ENCODE data around the gene TMEM213. TPM values are rescaled to one million over a fixed set of nuclear protein-coding genes. Genes with fewer than 3 reads are reported as not detected.

TMEM213 gene
- total and polyA plus RNA-seq, 9 of the 15 experiments (the other 6 are each of a cell fraction or from before 2014, with no cell fraction given), result not detected

- no peaks in the 10 kb centered on the region for H3K4me1 ChIP-seq (replicated peaks in 1 of 2; ENCODE audit: control insufficient read depth in 2 of 2, insufficient read depth in 2 of 2, low read length in 2 of 2)
- H3K4me2 ChIP-seq (ENCODE audit: insufficient read depth, low read length), result no peak overlapping the region
- DNase-seq (ENCODE audit: extremely low read depth in 1 of 4, low spot score in 3 of 4), result peak; percentile 64 to 74 (median 68)
- H3K36me3 ChIP-seq (ENCODE audit: control insufficient read depth, insufficient read depth, low read length), result no peaks in the 10 kb centered on the region
- peaks cover 52 to 61% of the 10 kb centered on the region in 2 experiments for H3K27me3 ChIP-seq (ENCODE audit: control insufficient read depth in 2 of 2, insufficient read depth in 2 of 2, low read length in 2 of 2)
- no peaks in the 10 kb centered on the region for H3K9me3 ChIP-seq (replicated peaks; ENCODE audit: control insufficient read depth, insufficient read depth, low read depth, low read length)
- H3K79me2 ChIP-seq (ENCODE audit: control insufficient read depth, insufficient read depth, low read length), result no peaks in the 10 kb centered on the region
- H3K9me1 ChIP-seq (ENCODE audit: control insufficient read depth, insufficient read depth, low read length), result no peaks in the 10 kb centered on the region
- FAIRE-seq, result peak; percentile 92
- H3K27ac ChIP-seq (ENCODE audit: extremely low read depth, low read depth, low read length), result no peak overlapping the region
- BruUV-seq (replicated peaks), result no TSS peak
- in situ Hi-C loops (cut with MboI) (no loop called here), intact Hi-C loops (cut with micrococcal nuclease) (loop anchor here (1.0 to 10.0 kb wide), 4 partner anchors 96 to 241 kb away; no protein-coding TSS in a partner anchor)
- peak; percentile 82 for ATAC-seq
- no peak overlapping the region for H3K9ac ChIP-seq (ENCODE audit: insufficient read depth in 1 of 2, low read depth in 2 of 2, low read length in 2 of 2)
- CTCF ChIA-PET (ENCODE audit: low intra/inter-chr PET ratio), result interaction anchor here (1.3 to 1.6 kb wide), 2 partner anchors 188 to 241 kb away, joined by 5 to 9 read pairs; no protein-coding TSS in a partner anchor
- H4K20me1 ChIP-seq (replicated peaks; ENCODE audit: control insufficient read depth, insufficient read depth, low read length), result no peaks in the 10 kb centered on the region
- POLR2A ChIA-PET, result interaction anchor here (0.5 to 1.3 kb wide), 8 partner anchors 8 to 1214 kb away, joined by 3 to 9 read pairs (median 4); partner anchors contain the start of genes CLEC2L and KIAA1549
- H2AFZ ChIP-seq (ENCODE audit: low read depth, low read length), result peak overlapping the region; percentile 57
- WGBS (ENCODE audit: insufficient coverage, low coverage, missing lambda C conversion rate), result 0% methylated on average over 4 of the region's 4 CpGs
- H3K4me3 ChIP-seq, result no peak overlapping the region
- TF ChIP-seq FOSL1 (tag; conservative IDR thresholded peaks at IDR 0.05) (0 out of 2 replicates have a peak, but pooled peaks have one; percentile 30), RAD21 (CRISPR knock-in tag; conservative IDR thresholded peaks at IDR 0.05 in 1 of 2, IDR thresholded peaks at IDR 0.05 in 1 of 2) (peak; percentile 69 to 82), PHF20 (IDR thresholded peaks at IDR 0.05; ENCODE audit: partially characterized antibody) (no peak), DEAF1 (CRISPR knock-in tag; IDR thresholded peaks at IDR 0.05) (peak; percentile 73), CHD1 (IDR thresholded peaks at IDR 0.05; ENCODE audit: low read length) (no peak), MAFF (IDR thresholded peaks at IDR 0.05; ENCODE audit: low read length) (peak; percentile 1; the same call in 1 of the 2 replicates), SP1 (CRISPR knock-in tag; IDR thresholded peaks at IDR 0.05) (0 out of 2 replicates have a peak, but pooled peaks have one; percentile 45), SOX6 (IDR thresholded peaks at IDR 0.05) (peak; percentile 51; the same call in 1 of the 2 replicates), GABPA (tag; conservative IDR thresholded peaks at IDR 0.05; ENCODE audit: low read depth) (peak; percentile 61), RBM25 (IDR thresholded peaks at IDR 0.05; ENCODE audit: low read depth, low read length, severe bottlenecking) (peak; percentile 11), FOXP1 (CRISPR knock-in tag; IDR thresholded peaks at IDR 0.05) (peak; percentile 76; the same call in 1 of the 2 replicates), JUND (IDR thresholded peaks at IDR 0.05; ENCODE audit: borderline replicate concordance, low read depth, low read length) (peak; percentile 43; the same call in 1 of the 2 replicates), JUND (tag; IDR thresholded peaks at IDR 0.05; ENCODE audit: borderline replicate concordance, low read depth, low read length) (no peak), SETDB1 (IDR thresholded peaks at IDR 0.05; ENCODE audit: low read length) (no peak), EZH2 (IDR thresholded peaks at IDR 0.05; ENCODE audit: borderline replicate concordance, low read depth, low read length) (no peak), GABPB1 (CRISPR knock-in tag; IDR thresholded peaks at IDR 0.05) (peak; percentile 41; the same call in 1 of the 2 replicates), RBM15 (IDR thresholded peaks at IDR 0.05; ENCODE audit: insufficient read depth, low read length) (no peak), ELF1 (tag; IDR thresholded peaks at IDR 0.05) (peak; percentile 80)
- TF ChIP-seq, protein P1, sequence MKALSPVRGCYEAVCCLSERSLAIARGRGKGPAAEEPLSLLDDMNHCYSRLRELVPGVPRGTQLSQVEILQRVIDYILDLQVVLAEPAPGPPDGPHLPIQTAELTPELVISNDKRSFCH (CRISPR knock-in tag; IDR thresholded peaks at IDR 0.05), result no peak
- TF ChIP-seq, protein P1 (tag; IDR thresholded peaks at IDR 0.05), result no peak
Measured at GRCh38 chr7:138886501-138886917, 88.7 kb downstream of the TMEM213 start.
